GM23248 (cell line): ENCODE results near the gene OAS1. TPM values are rescaled to one million over a fixed set of nuclear protein-coding genes. Genes with fewer than 3 reads are reported as not detected.
A peak's percentile ranks its signal among the peaks of the same experiment; 100 is the strongest.

Experiments used
- DNase-seq: peaks from one replicate; pipeline ENCODE4 v3.0.0-alpha.2; 2015
- H2AFZ ChIP-seq: fragments of 200-600 bp; sonication (generic); 2 replicates; pipeline ENCODE4 v1.6.1; 2016; ENCODE audit warnings: antibody characterized with exemption
- H3F3A ChIP-seq: fragments of 200-600 bp; sonication (generic); 2 replicates; pipeline ENCODE4 v1.6.1; 2016; ENCODE audit warnings: mild to moderate bottlenecking, antibody characterized with exemption, mixed run types; ENCODE audit not compliant: insufficient read depth
- H3K27ac ChIP-seq: fragments of 200-600 bp; sonication (generic); 2 replicates; pipeline ENCODE4 v1.5.1; 2016; ENCODE audit warnings: mild to moderate bottlenecking
- H3K27me3 ChIP-seq: fragments of 200-600 bp; sonication (generic); replicated peaks from 2 replicates; pipeline ENCODE4 v1.6.1; 2016; ENCODE audit warnings: mild to moderate bottlenecking; ENCODE audit not compliant: insufficient read depth
- H3K36me3 ChIP-seq: fragments of 200-600 bp; sonication (generic); 2 replicates; pipeline ENCODE4 v1.6.1; 2016; ENCODE audit warnings: low read depth, mild to moderate bottlenecking
- H3K4me1 ChIP-seq: fragments of 200-600 bp; sonication (generic); 2 replicates; pipeline ENCODE4 v1.6.1; 2016; ENCODE audit warnings: mild to moderate bottlenecking; ENCODE audit not compliant: insufficient read depth
- H3K4me2 ChIP-seq: fragments of 200-600 bp; sonication (generic); one replicate; pipeline ENCODE4 v1.6.1; 2016; ENCODE audit warnings: mild to moderate bottlenecking; ENCODE audit not compliant: unreplicated experiment
- H3K4me3 ChIP-seq: fragments of 200-600 bp; sonication (generic); 2 replicates; pipeline ENCODE4 v1.5.1; 2016; ENCODE audit warnings: mild to moderate bottlenecking
- H3K79me2 ChIP-seq: fragments of 200-600 bp; sonication (generic); 2 replicates; pipeline ENCODE4 v1.6.1; 2016; ENCODE audit warnings: mild to moderate bottlenecking; ENCODE audit not compliant: insufficient read depth
- H3K9ac ChIP-seq: fragments of 200-600 bp; sonication (generic); 2 replicates; pipeline ENCODE4 v1.6.1; 2016; ENCODE audit warnings: mild to moderate bottlenecking
- H3K9me2 ChIP-seq: fragments of 200-600 bp; sonication (generic); 2 replicates; pipeline ENCODE4 v1.6.1; 2016; ENCODE audit warnings: mixed run types, mild to moderate bottlenecking, moderate library complexity; ENCODE audit not compliant: insufficient read depth
- H3K9me3 ChIP-seq: fragments of 200-600 bp; sonication (generic); one replicate; pipeline ENCODE4 v1.6.1; 2017; ENCODE audit warnings: low read depth
- H4K20me1 ChIP-seq: fragments of 200-600 bp; sonication (generic); 2 replicates; pipeline ENCODE4 v1.6.0; 2016; ENCODE audit not compliant: insufficient read depth
- EZH2 ChIP-seq: fragments of 200-600 bp; sonication (generic); IDR thresholded peaks from 2 replicates; pipeline ENCODE4 v1.6.1; 2018; ENCODE audit warnings: antibody characterized with exemption, mild to moderate bottlenecking; ENCODE audit not compliant: insufficient read depth, poor library complexity, severe bottlenecking
- EZH2phosphoT487 ChIP-seq: fragments of 200-600 bp; sonication (generic); IDR thresholded peaks from 2 replicates; pipeline ENCODE4 v1.6.1; 2018; ENCODE audit warnings: antibody characterized with exemption, moderate library complexity, mild to moderate bottlenecking, low read depth; ENCODE audit not compliant: insufficient read depth
- WGBS, 2 experiments: methylation state at CpG; one replicate each; pipeline ENCODE4 v1.1.6; 2015 to 2017; ENCODE audit warnings: low lambda C conversion rate in 2 of 2, low coverage in 1 of 2; ENCODE audit errors: missing lambda C conversion rate in 2 of 2; 5-methylcytosine and 5-hydroxymethylcytosine counted together
- in situ Hi-C: fragments of 300-500 bp; cut with MboI; formaldehyde crosslinking; loops from 2 replicates; pipeline ENCODE4 v1.15.0; 2020
- polyA plus RNA-seq: library from polyadenylated mRNA; unstranded; fragments of >200 nt; fragmentation: Nextera tagmentation; extraction: Ambion mirVana; gene quantifications from 2 replicates; pipeline ENCODE4 v1.2.1, GENCODE V29; 2016
- total RNA-seq: library from RNA; depleted of rRNA; stranded (reverse); fragments of >200 nt; shearing (Covaris generic); gene quantifications from 2 replicates; pipeline ENCODE4 v1.2.3, GENCODE V29; 2014

The OAS1 gene
- total and polyA plus RNA-seq, 2 experiments from 2014 or later: 0.10 TPM; not detected in 1

DNA sequence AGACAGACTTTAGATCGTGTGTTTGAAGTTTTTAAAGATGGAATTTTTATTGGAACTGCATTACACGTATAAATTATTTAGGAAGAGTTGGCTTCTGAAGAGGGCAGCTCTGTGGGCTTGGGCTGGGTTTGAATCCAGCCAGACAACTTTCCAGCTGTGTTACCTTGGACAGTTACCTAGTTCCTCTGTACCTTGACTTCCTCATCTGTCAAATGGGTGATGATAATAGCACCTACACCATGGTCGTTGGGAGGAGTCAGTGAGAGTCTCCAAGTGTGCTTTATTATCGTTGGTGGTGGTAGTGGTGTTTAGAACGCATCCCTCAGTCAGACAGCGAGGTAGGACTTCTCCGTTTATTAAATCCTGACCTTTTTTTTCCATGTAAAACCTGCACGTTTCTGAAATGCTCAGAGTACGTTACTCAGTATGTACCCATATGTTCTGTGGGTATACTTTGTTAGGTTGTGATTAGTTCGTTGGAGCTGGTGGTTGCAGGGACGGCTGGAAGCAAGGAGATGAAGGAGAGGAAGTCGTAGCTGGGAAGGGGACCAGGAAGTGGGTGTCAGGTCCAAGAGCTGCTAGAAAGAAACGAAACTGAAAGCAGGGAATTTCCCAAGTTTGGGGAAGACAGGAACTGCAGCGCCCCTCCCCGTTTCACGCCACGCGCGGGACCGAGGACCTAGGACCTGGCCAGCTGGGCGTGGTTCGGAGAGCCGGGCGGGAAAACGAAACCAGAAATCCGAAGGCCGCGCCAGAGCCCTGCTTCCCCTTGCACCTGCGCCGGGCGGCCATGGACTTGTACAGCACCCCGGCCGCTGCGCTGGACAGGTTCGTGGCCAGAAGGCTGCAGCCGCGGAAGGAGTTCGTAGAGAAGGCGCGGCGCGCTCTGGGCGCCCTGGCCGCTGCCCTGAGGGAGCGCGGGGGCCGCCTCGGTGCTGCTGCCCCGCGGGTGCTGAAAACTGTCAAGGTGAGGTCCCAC lies 31.3 kb downstream of the OAS1 start, which contains the start of gene OAS3:
Gene OAS3, plus strand, starts transcription at position 734 of the 979 bp plus-strand sequence. Its CDS starts 57 bp downstream, at position 791.
- Histone ChIP-seq H3K27ac (no peak within 1 kb of the TSS), H3F3A (peaks cover 6% of the 10 kb centered on the region; the same call in 1 of the 2 replicates), H3K9me3 (no peaks in the 10 kb centered on the region), H3K4me2 (peak within 1 kb of the TSS; percentile 80), H3K79me2 (no peaks in the 10 kb centered on the region), H3K4me1 (no peaks in the 10 kb centered on the region), H2AFZ (peak within 1 kb of the TSS; percentile 86), H3K9me2 (no peaks in the 10 kb centered on the region), H4K20me1 (no peaks in the 10 kb centered on the region), H3K4me3 (peak within 1 kb of the TSS; percentile 77), H3K9ac (peak within 1 kb of the TSS; percentile 57), H3K27me3 (no peaks in the 10 kb centered on the region), H3K36me3 (no peaks in the 10 kb centered on the region)
- DNase-seq: peak; percentile 71
- WGBS, 2 experiments: 2% methylated on average over 45 to 50 of the region's 50 CpGs
- in situ Hi-C loops: no loop called here
- no peak for TF ChIP-seq EZH2
- no peak for TF ChIP-seq EZH2phosphoT487

DNA sequence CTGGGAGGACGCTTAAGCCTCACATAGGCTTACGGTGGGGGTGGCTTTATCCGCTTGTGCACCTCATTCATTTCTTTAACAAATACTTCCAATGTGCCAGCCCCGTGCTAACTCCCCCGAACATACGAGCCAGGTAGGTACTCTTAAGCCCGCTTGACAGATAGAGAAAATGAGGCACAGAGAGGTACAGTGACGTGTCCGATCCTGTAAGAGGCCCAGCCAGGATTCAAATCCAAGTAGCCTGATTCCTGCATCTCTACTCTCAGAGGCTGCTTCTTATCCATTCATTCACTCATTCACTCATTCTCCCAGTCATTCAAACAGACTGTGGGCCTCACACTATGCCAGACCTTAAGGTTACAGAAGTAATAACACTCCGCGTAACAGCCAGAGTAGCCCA lies 32.0 kb downstream of the OAS1 start:
- H3K4me3 ChIP-seq: peak overlapping the region; percentile 77
- peak overlapping the region; percentile 86 for H2AFZ ChIP-seq
- 9 to 13% methylated on average over 11 of the region's 11 CpGs for WGBS, 2 experiments
- no peaks in the 10 kb centered on the region for H3K9me2 ChIP-seq
- peak; percentile 16 for DNase-seq
- H4K20me1 ChIP-seq: no peaks in the 10 kb centered on the region
- TF ChIP-seq EZH2 (no peak), EZH2phosphoT487 (no peak)
- H3K36me3 ChIP-seq: no peaks in the 10 kb centered on the region
- peak overlapping the region; percentile 57 for H3K9ac ChIP-seq
- in situ Hi-C loops: no loop called here
- peaks cover 6% of the 10 kb centered on the region; the same call in 1 of the 2 replicates for H3F3A ChIP-seq
- no peak overlapping the region for H3K27ac ChIP-seq
- no peaks in the 10 kb centered on the region for H3K79me2 ChIP-seq
- H3K4me2 ChIP-seq: peak overlapping the region; percentile 80
- no peaks in the 10 kb centered on the region for H3K4me1 ChIP-seq
- H3K9me3 ChIP-seq: no peaks in the 10 kb centered on the region
- H3K27me3 ChIP-seq: no peaks in the 10 kb centered on the region

DNA sequence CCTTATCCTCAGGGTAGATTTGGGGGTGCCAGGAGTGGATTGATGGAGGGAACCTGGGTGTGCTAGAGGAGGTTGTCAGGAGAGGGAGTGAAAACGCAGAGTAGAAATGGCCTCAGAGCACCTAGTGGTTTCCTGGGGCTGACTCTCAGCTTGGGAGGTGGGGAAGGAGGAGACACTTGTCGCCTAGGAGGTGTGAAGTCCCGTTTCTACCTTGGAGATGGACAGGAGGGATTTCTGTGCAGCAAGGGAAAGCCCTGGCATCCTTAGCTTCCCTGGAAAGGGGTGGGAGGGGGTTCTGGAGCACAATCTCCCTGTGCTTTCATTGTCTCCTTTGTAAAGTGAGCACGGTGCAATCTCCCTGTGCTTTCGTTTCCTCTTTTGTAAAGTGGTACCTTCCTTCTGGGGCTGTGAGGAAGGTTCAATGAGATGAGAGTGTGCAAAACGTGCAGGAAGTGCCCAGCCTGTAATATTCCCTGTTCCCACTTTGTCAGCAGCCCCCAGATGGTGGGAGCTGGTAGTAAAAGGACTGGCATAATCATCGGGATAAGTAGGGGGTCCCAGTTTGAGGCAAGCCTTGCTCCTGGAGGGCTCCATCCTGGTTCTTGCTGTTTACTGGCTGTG lies 33.1 kb downstream of the OAS1 start:
- in situ Hi-C loops: no loop called here
- WGBS, 2 experiments: 38 to 49% methylated on average over 7 of the region's 7 CpGs
- Histone ChIP-seq H3K9me3 (no peaks in the 10 kb centered on the region), H3K27me3 (no peaks in the 10 kb centered on the region), H3K36me3 (no peaks in the 10 kb centered on the region), H3K79me2 (no peaks in the 10 kb centered on the region), H3K4me3 (no peak overlapping the region), H3K4me1 (no peaks in the 10 kb centered on the region), H3K27ac (no peak overlapping the region), H3K9me2 (no peaks in the 10 kb centered on the region), H3K9ac (no peak overlapping the region), H4K20me1 (no peaks in the 10 kb centered on the region), H2AFZ (no peak overlapping the region), H3F3A (peaks cover 6% of the 10 kb centered on the region; the same call in 1 of the 2 replicates), H3K4me2 (no peak overlapping the region)
- TF ChIP-seq EZH2phosphoT487 (no peak), EZH2 (no peak)
- DNase-seq: no peak

DNA sequence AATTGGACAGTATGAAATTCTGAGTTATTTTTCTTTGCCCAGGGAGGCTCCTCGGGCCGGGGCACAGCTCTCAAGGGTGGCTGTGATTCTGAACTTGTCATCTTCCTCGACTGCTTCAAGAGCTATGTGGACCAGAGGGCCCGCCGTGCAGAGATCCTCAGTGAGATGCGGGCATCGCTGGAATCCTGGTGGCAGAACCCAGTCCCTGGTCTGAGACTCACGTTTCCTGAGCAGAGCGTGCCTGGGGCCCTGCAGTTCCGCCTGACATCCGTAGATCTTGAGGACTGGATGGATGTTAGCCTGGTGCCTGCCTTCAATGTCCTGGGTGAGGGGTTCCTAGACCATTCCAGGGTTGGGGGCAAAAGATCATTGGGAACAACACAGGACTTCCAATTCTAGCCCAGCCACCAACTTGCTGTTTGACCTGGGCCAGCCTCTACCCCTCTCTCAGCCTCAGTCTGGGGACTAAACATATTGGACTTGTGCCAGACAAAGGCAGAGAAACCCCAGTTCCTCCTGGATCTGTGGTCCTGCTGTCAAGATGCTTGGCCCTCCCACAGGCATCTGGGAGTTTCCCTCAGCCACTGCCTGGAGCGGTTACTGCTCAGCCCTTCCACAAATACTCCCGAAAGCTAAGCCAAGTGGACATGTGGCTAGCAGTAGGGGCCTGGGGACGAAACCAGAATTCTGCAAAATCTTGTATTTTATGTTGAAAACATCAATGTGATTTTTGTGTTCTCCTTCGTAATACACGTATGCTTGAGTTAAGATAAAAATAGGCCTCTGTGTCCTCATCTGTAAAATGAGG lies 35.0 kb downstream of the OAS1 start:
- in situ Hi-C loops: no loop called here
- H3K4me2 ChIP-seq: no peak overlapping the region
- TF ChIP-seq EZH2phosphoT487 (no peak), EZH2 (no peak)
- H3F3A ChIP-seq: peaks cover 6% of the 10 kb centered on the region; the same call in 1 of the 2 replicates
- H4K20me1 ChIP-seq: no peaks in the 10 kb centered on the region
- no peak for DNase-seq
- no peak overlapping the region for H2AFZ ChIP-seq
- H3K9ac ChIP-seq: no peak overlapping the region
- WGBS, 2 experiments: 86 to 90% methylated on average over 16 of the region's 16 CpGs
- no peaks in the 10 kb centered on the region for H3K9me2 ChIP-seq
- no peaks in the 10 kb centered on the region for H3K36me3 ChIP-seq
- no peak overlapping the region for H3K27ac ChIP-seq
- H3K9me3 ChIP-seq: no peaks in the 10 kb centered on the region
- no peak overlapping the region for H3K4me3 ChIP-seq
- no peaks in the 10 kb centered on the region for H3K27me3 ChIP-seq
- H3K79me2 ChIP-seq: no peaks in the 10 kb centered on the region
- H3K4me1 ChIP-seq: no peaks in the 10 kb centered on the region
